RWPE2 (cell line): ENCODE results near the gene TLK1.
"Not testable (repeated sequence)": the region's sequence is repeated elsewhere in the genome, so short reads cannot be mapped to it uniquely, and the experiment has no call there.

Experiments
- ATAC-seq: fragments of 200-7000 bp; cut with Tn5 transposase; 3 replicates; pipeline ENCODE4 v1.9.1; 2021; ENCODE audit warnings: low read depth
- DNase-seq: peaks from one replicate; pipeline ENCODE4 v3.0.0-alpha.2; 2020; ENCODE audit warnings: low spot score
- H3K27ac ChIP-seq: fragments of 450-650 bp; 2 replicates; pipeline ENCODE4 v1.5.1; 2017; ENCODE audit warnings: mild to moderate bottlenecking; ENCODE audit not compliant: poor library complexity, severe bottlenecking
- H3K27me3 ChIP-seq: fragments of 250-450 bp; sonication (Bioruptor Pico); 2 replicates; pipeline ENCODE4 v1.5.1; 2021; ENCODE audit warnings: mild to moderate bottlenecking, moderate library complexity; ENCODE audit not compliant: insufficient read depth, poor library complexity, severe bottlenecking
- H3K36me3 ChIP-seq: fragments of 250-450 bp; sonication (Bioruptor Pico); 2 replicates; pipeline ENCODE4 v1.5.1; 2020; ENCODE audit warnings: low read depth, mild to moderate bottlenecking, moderate library complexity
- H3K4me1 ChIP-seq: fragments of 250-450 bp; sonication (Bioruptor Pico); 2 replicates; pipeline ENCODE4 v1.5.1; 2021; ENCODE audit warnings: mild to moderate bottlenecking, moderate library complexity; ENCODE audit not compliant: insufficient read depth, poor library complexity, severe bottlenecking
- H3K4me3 ChIP-seq: fragments of 250-450 bp; sonication (Bioruptor Pico); 2 replicates; pipeline ENCODE4 v1.5.1; 2021; ENCODE audit warnings: mild to moderate bottlenecking, moderate library complexity; ENCODE audit not compliant: severe bottlenecking
- H3K9me3 ChIP-seq: fragments of 250-450 bp; sonication (Bioruptor Pico); 2 replicates; pipeline ENCODE4 v1.5.1; 2021; ENCODE audit warnings: mild to moderate bottlenecking, moderate library complexity; ENCODE audit not compliant: severe bottlenecking
- TF ChIP-seq, protein P1 (sequence below): fragments of 450-650 bp; IDR thresholded peaks from one replicate; pipeline ENCODE4 v1.5.1; 2017; ENCODE audit warnings: mild to moderate bottlenecking, moderate library complexity; ENCODE audit not compliant: poor library complexity, severe bottlenecking

Gene TLK1

DNA sequence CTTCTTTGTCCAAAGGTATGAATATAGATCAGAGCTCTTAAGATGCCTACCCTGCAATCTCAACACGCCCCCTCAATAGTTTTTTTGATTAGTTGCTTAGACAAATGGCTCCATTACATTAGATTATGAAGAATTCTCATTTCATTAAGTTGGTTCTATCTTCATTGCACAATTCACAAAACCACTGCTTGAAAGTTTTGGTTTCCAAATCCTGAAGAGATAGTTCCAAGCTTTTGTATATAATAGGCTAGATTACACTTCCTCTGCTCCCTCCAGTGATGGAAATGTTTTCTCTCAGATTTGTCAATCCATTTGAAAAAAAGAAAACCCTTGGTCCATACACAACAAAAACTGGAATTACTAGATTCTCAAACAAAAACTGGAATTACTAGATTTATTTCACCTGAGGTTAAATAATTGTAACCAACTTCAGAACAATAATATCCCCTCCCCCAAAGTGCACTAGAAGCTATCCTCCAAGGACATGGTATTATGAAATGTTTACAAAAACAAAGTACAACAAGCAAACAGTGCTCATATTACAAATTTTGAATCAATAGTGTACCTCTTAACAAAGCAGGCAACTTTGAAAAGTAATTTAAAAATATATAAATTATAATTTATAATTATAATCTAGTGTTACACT is 6.8 kb upstream of the TLK1 start:
- Histone ChIP-seq H3K27ac (no peak overlapping the region), H3K9me3 (no peaks in the 10 kb centered on the region), H3K36me3 (no peaks in the 10 kb centered on the region), H3K27me3 (no peaks in the 10 kb centered on the region), H3K4me1 (peaks cover 3% of the 10 kb centered on the region), H3K4me3 (no peak overlapping the region)
- ATAC-seq (no peak), DNase-seq (no peak)
- TF ChIP-seq, protein P1, sequence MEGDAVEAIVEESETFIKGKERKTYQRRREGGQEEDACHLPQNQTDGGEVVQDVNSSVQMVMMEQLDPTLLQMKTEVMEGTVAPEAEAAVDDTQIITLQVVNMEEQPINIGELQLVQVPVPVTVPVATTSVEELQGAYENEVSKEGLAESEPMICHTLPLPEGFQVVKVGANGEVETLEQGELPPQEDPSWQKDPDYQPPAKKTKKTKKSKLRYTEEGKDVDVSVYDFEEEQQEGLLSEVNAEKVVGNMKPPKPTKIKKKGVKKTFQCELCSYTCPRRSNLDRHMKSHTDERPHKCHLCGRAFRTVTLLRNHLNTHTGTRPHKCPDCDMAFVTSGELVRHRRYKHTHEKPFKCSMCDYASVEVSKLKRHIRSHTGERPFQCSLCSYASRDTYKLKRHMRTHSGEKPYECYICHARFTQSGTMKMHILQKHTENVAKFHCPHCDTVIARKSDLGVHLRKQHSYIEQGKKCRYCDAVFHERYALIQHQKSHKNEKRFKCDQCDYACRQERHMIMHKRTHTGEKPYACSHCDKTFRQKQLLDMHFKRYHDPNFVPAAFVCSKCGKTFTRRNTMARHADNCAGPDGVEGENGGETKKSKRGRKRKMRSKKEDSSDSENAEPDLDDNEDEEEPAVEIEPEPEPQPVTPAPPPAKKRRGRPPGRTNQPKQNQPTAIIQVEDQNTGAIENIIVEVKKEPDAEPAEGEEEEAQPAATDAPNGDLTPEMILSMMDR = no peak

DNA sequence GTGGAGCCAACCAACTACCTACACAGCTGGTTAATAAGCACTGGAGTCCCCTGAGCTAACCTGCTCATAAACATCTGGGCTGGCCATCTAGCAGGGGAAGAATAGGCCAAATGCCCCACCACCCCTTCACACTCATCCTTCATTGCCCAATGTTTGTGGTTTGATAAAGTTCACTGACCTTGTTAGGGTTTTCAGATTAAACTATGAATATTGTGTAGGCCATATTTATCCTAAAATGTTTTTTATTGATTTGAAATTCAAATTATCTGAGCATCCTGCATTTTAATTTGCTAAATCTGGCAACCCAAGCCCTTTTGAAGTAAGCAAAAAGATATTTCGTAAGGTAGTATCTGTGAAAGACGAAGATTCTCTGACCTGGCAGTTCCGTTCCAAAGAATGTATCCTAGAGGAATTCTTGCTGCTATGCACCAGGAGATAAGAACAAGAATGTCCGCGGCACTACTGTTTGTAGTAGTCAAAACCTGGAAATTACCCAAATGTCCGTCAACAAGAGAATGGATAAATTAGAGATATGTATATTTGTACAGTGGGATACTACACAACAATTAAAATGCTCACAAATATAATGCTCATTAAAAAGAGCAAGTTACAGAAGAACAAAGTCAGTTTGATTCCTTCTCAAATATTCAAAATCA is 5.8 kb upstream of the TLK1 start:
- Histone ChIP-seq H3K27me3 (no peaks in the 10 kb centered on the region), H3K4me1 (peaks cover 3% of the 10 kb centered on the region), H3K36me3 (no peaks in the 10 kb centered on the region), H3K27ac (no peak overlapping the region), H3K4me3 (no peak overlapping the region), H3K9me3 (no peaks in the 10 kb centered on the region)
- TF ChIP-seq, protein P1 = no peak
- no peak for ATAC-seq
- no peak for DNase-seq

GRCh38 chr2:171165967-171166327 is 5.3 kb upstream of the TLK1 start:
- H3K9me3 ChIP-seq = no peaks in the 10 kb centered on the region
- no peak for DNase-seq
- H3K4me3 ChIP-seq = no peak overlapping the region
- ATAC-seq = no peak
- H3K27me3 ChIP-seq = no peaks in the 10 kb centered on the region
- no peak overlapping the region for H3K27ac ChIP-seq
- TF ChIP-seq, protein P1 = no peak
- H3K4me1 ChIP-seq = peaks cover 3% of the 10 kb centered on the region
- H3K36me3 ChIP-seq = no peaks in the 10 kb centered on the region

GRCh38 chr2:171163261-171163660 is 2.6 kb upstream of the TLK1 start:
- no peak overlapping the region for H3K27ac ChIP-seq
- TF ChIP-seq, protein P1 = no peak
- ATAC-seq = no peak

GRCh38 chr2:171162522-171163197 is 2.0 kb upstream of the TLK1 start:
- H3K4me1 ChIP-seq, H3K27me3 ChIP-seq, DNase-seq, H3K9me3 ChIP-seq, H3K27ac ChIP-seq, ATAC-seq, H3K4me3 ChIP-seq, H3K36me3 ChIP-seq: not testable (repeated sequence)

More at GRCh38 chr2:171163261-171163660, 2.6 kb upstream of the TLK1 start:
- H3K9me3 ChIP-seq = no peaks in the 10 kb centered on the region
- no peak overlapping the region for H3K4me3 ChIP-seq
- peaks cover 3% of the 10 kb centered on the region for H3K4me1 ChIP-seq
- no peak for DNase-seq
- no peaks in the 10 kb centered on the region for H3K36me3 ChIP-seq
- no peaks in the 10 kb centered on the region for H3K27me3 ChIP-seq
